Epithelial cell of proximal tubule (primary cell): ENCODE results near the gene MEIKIN. TPM values are rescaled to one million over a fixed set of nuclear protein-coding genes. Genes with fewer than 3 reads are reported as not detected.
"Not testable (repeated sequence)": the region's sequence is repeated elsewhere in the genome, so short reads cannot be mapped to it uniquely, and the experiment has no call there.

Source experiments
- DNase-seq: peaks from one replicate; pipeline ENCODE4 v3.0.0-alpha.2; 2011; ENCODE audit warnings: low read depth
- H3K4me3 ChIP-seq: 2 replicates; pipeline ENCODE4 v1.5.1; 2011; ENCODE audit warnings: low read depth, mild to moderate bottlenecking, low read length
- total RNA-seq: library from RNA; depleted of rRNA; stranded (reverse); fragments of >200 nt; gene quantifications from 2 replicates; pipeline ENCODE4 v1.2.3, GENCODE V29; 2015
- TF ChIP-seq, protein P1 (sequence below): conservative IDR thresholded peaks from 2 replicates; pipeline ENCODE4 v1.5.1; 2012; ENCODE audit warnings: low read depth, mild to moderate bottlenecking, low read length

MEIKIN gene
- total RNA-seq, 1 donor from 2014 or later: not detected

DNA sequence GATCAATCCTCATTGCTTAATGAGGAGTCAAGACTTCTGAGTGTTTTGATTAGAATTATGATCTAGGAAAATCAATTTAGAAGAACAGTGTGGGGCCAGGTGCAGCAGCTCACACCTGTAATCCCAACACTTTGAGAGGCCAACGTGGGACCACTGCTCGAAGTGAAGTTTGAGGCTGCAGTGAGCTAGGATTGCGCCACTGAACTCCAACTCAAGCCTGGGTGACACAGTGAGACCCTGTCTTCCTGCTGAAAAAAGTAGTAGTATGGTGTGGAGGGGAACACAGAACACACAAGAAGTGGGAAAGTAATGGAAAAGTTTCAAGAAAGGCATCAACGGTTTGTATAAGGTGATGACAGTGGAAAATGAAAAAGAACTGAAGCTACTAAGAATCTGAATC lies 157.7 kb downstream of the MEIKIN start:
- TF ChIP-seq, protein P1, sequence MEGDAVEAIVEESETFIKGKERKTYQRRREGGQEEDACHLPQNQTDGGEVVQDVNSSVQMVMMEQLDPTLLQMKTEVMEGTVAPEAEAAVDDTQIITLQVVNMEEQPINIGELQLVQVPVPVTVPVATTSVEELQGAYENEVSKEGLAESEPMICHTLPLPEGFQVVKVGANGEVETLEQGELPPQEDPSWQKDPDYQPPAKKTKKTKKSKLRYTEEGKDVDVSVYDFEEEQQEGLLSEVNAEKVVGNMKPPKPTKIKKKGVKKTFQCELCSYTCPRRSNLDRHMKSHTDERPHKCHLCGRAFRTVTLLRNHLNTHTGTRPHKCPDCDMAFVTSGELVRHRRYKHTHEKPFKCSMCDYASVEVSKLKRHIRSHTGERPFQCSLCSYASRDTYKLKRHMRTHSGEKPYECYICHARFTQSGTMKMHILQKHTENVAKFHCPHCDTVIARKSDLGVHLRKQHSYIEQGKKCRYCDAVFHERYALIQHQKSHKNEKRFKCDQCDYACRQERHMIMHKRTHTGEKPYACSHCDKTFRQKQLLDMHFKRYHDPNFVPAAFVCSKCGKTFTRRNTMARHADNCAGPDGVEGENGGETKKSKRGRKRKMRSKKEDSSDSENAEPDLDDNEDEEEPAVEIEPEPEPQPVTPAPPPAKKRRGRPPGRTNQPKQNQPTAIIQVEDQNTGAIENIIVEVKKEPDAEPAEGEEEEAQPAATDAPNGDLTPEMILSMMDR: no peak
- DNase-seq: no peak
- no peak overlapping the region for H3K4me3 ChIP-seq

DNA sequence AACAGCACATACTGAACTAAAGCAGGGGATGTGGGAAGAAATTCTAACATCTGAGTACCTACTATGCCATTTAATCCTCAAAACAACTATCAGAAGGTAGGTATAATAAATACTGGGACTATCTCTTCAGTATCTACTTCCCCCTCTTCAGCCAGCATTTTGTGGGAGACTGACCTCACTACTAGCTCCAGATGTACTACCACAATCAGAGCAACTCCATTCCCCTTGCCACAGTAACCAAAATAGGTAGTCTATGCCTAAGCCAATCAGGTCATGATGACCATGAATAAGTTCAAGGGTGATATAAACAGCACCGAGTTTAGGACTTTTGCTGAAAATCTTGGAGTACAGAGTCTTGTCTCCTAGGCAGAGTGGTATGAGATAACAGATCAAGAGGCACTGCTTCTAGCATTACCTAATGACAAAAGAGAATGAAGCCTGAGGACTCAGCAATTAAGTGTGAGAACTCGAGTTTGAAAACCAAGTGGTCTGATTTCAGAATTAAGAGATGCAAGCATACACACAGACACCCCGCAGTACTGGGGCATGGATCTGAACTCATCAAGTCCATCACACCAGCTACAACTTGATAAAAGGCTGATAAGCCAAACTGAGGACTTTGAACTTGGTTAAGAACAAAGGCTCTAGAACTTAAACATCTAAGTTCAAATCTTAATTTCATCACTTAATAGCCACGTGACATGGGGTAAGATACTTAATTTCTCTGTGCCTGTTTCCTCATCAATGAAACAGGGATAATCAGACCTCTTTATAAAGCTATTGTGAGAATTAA lies 158.4 kb downstream of the MEIKIN start:
- H3K4me3 ChIP-seq: no peak overlapping the region
- TF ChIP-seq, protein P1: no peak
- no peak for DNase-seq

DNA sequence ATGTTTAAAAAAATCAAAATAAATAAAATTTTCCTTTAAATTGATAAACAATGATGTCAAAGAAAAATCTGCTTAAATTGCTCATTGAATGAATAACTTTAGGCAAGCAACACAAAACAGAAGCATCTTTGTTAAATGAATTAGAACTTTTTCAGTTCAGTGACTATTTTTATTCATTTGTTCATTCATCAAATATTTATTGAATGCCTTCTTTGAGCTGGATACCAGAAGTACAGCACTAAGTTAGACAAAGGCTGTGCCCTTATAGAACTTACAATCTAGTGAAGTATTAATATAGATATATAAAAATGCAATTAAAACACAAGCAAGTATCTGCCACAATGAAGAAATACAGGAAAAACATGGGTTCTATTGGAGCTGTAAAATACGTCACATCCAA lies 159.4 kb downstream of the MEIKIN start:
- no peak for DNase-seq
- H3K4me3 ChIP-seq: no peak overlapping the region
- TF ChIP-seq, protein P1: no peak

DNA sequence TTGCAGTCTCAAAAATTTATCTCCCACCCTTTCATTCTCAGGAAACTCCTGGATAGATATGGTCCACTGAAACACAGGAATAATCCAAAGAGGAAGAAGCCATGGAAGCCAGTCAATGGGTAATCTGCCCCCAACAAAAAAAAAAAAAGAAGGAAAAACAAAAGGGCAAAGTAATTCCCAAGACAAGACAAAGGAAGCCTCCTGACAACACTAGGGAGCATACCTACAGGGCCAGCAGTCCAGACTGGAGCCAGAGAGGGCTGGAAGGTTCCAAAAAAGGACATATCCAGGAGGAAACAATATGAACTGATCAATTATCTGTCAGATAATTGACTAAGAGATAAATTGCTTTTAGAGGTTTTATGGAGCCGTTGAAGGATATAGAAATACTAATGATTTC lies 161.6 kb downstream of the MEIKIN start:
- TF ChIP-seq, protein P1: no peak
- DNase-seq: no peak
- H3K4me3 ChIP-seq: no peak overlapping the region

DNA sequence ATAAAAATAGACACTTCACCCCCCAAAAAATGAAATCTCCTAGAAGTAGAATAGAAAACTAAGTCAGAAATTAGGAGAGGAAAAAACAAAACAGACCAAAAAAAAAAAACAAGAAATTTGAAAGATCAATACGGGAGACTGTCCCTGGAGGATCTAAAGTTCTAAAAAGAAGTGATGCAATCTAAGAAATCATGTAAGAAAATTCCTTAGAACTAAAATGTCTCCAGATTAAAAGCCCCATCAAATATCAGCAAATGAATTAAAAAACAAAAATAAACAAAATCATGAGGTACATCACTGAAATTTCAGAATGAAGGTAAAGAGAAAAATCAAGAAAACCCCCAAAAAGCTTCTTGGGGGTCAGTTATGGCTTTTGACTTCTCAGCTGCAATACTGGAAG lies 162.1 kb downstream of the MEIKIN start:
- no peak overlapping the region for H3K4me3 ChIP-seq
- TF ChIP-seq, protein P1: no peak
- DNase-seq: no peak

DNA sequence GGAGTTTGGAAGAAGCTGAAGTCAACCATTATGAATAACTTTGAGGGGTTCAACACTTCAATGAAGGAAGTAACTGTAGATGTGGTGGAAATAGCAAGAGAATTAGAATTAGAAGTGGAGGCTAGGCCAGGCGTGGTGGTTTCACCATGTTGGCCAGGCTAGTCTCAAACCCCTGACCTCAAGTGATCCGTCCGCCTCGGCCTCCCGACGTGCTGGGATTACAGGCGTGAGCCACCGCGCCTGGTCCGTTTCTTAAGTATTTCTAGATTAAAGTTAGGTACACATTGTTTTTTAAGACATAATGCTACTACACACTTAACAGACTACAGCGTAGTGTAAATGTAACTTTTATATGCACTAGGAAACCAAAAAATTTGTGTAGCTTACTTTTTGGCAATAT lies 162.7 kb downstream of the MEIKIN start:
- no peak for DNase-seq
- H3K4me3 ChIP-seq: no peak overlapping the region
- TF ChIP-seq, protein P1: no peak

DNA sequence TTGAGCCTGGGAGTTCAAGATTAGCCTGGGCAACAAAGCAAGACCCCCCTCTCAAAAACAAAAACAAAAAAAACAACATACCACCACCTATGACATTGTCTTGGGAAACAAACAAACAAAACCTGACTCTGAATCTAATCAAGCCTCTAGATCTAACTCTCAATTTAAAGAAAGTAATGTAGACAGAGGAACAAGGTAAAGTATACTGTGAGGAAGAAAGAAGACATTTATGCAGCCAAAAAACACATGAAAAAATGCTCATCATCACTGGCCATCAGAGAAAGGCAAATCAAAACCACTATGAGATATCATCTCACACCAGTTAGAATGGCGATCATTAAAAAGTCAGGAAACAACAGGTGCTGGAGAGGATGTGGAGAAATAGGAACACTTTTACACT lies 167.3 kb downstream of the MEIKIN start:
- H3K4me3 ChIP-seq: not testable (repeated sequence)

More for the DNA sequence above, 167.3 kb downstream of the MEIKIN start:
- DNase-seq: not testable (repeated sequence)
